GM10266 (cell line): ENCODE results near the gene JARID2.

ENCODE experiments used
- DNase-seq: peaks from one replicate; pipeline ENCODE4 v3.0.0; 2012; ENCODE audit errors: extremely low spot score
- TF ChIP-seq, protein P1 (sequence below): IDR thresholded peaks from 2 replicates; pipeline ENCODE4 v1.5.1; 2012; ENCODE audit warnings: mild to moderate bottlenecking, low read depth; ENCODE audit not compliant: control insufficient read depth, insufficient read depth; ENCODE audit errors: missing control alignments

JARID2 gene

DNA sequence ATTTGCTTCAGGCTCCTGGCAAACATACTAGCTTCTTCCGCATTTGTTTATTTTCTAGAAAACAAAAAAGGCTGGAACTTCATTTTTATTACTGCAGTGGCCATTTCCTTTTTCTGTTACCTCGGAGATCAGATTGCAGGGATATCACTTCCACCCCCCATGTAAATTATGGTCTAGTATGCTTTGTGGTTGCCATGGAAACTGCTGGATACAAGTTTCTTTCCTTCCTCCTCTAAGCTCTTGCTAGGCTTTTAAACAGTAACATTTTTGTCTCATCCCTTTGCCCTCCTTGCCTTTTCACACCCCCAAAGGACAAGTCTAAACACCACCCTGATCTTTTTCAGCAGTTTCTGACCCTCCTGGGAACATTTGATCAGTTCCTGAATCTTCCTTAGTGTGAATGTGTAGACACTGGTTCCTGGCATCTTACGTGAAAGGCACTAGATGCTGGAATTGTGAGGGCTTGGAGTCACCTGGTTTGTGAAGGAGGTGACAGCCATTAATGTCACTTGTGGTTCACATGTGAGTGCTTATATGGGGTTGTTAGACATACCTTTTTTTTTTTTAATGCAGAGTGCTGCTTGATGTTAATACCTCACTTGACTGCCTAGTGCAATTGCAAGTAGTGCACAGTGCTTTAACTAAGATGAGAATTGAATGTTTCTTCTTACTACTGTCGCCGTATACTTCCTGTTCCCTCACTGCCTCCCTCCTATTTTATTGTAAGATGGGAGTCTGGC is 181.6 kb downstream of the JARID2 start:
- TF ChIP-seq, protein P1, sequence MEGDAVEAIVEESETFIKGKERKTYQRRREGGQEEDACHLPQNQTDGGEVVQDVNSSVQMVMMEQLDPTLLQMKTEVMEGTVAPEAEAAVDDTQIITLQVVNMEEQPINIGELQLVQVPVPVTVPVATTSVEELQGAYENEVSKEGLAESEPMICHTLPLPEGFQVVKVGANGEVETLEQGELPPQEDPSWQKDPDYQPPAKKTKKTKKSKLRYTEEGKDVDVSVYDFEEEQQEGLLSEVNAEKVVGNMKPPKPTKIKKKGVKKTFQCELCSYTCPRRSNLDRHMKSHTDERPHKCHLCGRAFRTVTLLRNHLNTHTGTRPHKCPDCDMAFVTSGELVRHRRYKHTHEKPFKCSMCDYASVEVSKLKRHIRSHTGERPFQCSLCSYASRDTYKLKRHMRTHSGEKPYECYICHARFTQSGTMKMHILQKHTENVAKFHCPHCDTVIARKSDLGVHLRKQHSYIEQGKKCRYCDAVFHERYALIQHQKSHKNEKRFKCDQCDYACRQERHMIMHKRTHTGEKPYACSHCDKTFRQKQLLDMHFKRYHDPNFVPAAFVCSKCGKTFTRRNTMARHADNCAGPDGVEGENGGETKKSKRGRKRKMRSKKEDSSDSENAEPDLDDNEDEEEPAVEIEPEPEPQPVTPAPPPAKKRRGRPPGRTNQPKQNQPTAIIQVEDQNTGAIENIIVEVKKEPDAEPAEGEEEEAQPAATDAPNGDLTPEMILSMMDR = no peak
- DNase-seq = no peak

DNA sequence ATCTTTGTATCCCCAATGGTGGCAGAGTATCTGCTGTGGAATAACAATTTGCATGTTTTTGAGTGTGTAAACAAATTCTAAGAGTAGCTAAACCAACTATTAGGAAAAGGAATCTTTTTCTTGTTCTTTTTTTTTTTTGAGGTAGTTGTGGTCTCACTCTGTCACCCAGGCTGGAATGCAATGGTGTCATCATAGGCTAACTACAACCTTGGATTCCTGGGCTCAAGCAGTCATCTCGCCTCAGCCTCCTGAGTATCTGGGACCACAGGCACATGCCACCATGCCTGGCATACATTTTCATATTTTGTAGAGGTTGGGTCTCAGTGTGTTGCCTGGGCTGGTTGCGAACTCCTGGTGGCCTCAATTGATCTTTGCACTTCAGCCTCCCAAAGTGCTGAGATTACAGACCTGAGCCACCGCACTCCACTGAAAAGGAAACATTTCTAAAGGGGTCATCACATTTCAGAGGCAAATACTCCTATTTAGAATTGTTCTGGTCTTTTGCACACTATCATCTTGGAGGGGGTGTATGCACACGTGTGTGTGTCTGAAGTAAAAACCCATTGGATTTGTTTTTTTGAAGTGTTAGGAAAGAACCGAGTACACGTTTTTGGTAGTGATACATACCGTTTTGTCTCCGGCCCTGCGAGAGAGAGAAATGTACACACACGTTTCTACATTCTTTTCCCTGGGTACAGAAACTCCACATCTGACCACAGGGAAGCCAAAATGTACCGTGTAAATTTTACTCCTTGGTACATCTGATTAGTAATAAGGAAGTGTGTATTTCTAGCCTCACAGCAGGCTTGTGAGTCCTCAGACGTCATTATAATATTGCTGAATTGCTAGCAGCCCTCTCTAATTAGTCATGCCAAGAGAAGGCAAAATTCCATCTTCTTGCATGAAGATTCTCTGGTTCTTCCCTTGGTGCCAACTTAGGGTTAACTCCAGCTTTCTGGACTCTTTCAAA is 183.6 kb downstream of the JARID2 start:
- DNase-seq = no peak
- TF ChIP-seq, protein P1 = no peak

DNA sequence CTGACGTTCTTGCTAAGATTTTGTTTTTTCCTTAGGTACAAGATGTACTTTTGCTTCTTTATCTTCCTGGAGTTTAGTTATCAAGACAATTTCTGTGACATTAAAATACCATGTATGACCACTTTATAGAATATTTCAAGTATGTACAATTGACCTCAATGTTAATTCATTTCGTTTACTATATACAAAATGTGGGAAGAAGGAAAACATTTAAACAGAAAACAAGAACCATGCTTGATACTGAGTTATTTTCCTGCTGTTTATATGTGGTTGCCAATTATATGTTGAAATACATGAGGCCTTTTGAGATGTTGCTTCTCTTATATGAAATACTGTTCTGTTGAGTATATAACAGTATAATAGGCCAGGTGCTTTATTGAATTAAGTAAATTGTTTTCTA is 184.3 kb downstream of the JARID2 start:
- DNase-seq = no peak
- TF ChIP-seq, protein P1 = no peak

DNA sequence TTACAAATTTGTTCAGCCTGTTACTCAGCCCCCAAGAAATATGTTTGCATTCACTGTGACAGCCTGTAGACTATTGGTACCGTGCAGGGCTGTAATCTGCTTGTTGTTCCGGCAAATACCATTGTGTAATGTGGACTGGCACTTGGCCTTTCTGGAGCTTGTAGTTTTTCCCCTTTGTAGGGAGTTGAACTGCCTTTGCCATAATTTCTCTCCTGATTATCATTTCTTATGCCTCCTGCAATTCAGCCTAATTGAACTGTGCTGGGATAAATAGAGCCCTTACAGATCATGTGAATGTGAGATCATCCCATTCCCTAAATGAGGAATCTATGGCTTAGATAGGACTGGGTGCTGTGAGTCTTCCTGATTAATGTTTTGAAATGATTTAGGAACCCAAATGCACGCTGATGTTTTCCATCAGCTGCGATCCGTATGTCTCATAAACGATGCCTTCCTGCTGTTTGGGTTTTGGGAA is 185.1 kb downstream of the JARID2 start:
- DNase-seq = no peak
- TF ChIP-seq, protein P1 = no peak

DNA sequence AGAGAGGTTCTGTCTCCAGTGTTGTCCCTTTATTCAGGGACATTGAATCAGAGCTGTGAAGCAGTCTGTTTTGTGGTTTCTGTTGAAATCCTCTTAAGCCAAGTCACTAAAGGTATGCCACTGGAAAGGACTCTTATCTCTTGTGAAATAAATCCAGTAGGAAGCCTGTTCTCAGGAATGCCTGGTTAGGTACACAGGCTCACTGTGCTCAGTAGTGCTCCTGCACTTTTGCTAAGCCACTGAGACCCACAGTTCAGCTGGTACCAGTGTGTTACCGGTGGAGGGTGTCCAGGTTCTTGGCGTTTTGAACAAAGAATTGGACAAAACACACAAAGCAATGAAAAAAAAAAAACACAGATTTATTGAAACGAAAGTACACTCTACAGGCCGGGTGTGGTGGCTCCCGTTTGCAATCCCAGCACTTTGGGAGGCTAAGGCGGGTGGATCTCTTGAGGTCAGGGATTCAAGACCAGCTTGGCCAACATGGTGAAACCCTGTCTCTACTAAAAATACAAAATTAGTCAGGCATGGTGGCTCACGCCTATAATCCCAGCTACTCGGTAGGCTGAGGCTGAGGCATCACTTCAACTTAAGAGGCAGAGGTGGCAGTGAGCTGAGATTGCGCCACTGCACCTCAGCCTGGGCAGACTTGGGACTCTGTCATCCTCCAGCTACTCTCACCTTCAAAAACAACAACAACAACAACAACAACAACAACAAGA is 186.1 kb downstream of the JARID2 start:
- no peak for DNase-seq
- TF ChIP-seq, protein P1 = no peak

DNA sequence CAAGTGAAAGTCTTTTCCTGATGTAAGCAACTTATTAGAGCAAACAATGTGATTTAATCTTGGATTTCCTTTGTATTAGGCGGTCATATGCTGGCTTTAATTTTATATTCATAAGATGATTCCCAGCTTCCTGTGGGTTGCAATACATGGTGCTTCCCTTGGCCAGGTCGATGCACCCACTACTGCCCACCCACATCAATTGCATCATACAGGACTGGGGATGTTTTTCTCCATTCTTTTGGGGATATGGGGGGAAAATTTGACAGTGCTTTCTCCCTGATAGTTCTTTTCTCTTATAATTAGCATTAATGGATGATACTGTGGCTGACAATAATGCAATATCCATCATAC is 187.6 kb downstream of the JARID2 start:
- TF ChIP-seq, protein P1 = no peak
- DNase-seq = no peak
